GM18505 (cell line): Measurements from ENCODE around the gene SNTB2.

ENCODE experiments used
- ATAC-seq: cut with Tn5 transposase; IDR thresholded peaks from one replicate; pipeline ENCODE4 v1.9.1; 2021; ENCODE audit not compliant: unreplicated experiment
- POLR2A ChIP-seq: IDR thresholded peaks from 4 replicates; pipeline ENCODE4 v1.6.1; 2011; ENCODE audit warnings: borderline replicate concordance; ENCODE audit not compliant: insufficient read depth, insufficient read length; ENCODE audit errors: extremely low read depth

SNTB2 gene

DNA sequence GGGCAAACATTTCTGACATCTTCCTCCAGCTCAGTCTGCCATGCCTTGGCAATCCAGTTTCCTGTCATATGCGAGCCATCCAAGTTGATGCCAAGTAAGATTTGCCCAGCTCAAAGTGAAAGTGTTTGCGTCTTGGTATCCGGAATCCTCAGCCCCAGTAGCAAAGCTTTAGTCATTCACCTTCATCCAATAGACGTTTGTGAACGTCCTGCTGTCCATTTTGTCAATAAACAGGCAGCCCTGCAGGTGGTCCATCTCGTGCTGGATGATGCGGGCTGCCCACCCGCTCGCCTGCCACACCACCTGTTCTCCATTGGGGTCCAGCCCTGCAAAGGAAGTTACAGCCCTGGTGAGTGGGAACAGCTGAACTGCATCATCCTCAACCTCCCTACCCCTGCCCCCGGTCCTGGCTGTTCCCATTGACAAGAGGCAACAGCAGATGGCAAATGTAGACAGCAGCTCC lies 141.9 kb downstream of the SNTB2 start:
- no peak for TF ChIP-seq POLR2A
- ATAC-seq, result no peak

DNA sequence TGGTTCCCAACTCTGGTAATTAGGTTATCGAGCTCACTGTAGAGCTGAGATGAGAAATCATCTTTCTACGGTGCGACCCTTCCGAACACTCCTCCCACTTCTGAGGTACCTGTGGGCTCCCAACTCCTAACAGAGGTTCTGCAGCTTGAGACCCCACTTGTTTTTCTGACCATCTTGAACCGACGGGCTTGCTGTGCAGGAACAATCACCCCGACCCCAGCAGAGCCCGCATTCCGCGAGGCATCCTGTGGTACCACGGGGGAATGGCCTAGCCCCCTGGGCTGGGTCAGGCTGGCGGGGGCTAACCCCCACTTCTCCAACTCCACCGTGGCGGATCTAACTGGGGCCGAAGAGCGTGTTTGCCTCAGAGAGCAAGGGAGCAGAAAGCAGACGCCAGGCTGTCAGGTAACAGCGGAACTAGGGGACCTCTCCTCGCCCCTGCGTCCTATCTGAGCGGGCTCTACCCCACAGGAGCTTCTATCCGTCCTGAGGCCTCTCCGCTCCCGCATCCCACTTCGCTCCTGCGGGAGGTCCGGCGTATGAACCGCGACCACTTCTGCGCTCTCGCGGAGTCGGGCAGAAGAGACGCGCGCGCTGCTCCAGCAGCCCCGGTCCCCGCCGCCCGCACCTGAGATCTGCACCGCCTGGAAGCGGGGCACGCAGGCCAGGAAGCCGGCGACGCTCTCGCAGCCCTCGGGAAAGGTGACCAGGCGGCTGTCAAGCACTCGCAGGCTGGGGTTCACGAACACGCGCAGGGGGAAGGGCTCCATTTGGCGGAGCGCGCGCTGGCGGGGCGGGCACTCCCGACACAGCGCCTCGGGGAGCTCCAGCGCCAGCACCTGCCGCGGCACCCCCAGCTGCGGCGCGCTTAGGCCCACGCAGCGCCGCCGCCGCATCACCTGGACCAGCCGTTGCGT lies 142.7 kb downstream of the SNTB2 start:
- ATAC-seq, result peak; percentile 40
- no peak for TF ChIP-seq POLR2A

DNA sequence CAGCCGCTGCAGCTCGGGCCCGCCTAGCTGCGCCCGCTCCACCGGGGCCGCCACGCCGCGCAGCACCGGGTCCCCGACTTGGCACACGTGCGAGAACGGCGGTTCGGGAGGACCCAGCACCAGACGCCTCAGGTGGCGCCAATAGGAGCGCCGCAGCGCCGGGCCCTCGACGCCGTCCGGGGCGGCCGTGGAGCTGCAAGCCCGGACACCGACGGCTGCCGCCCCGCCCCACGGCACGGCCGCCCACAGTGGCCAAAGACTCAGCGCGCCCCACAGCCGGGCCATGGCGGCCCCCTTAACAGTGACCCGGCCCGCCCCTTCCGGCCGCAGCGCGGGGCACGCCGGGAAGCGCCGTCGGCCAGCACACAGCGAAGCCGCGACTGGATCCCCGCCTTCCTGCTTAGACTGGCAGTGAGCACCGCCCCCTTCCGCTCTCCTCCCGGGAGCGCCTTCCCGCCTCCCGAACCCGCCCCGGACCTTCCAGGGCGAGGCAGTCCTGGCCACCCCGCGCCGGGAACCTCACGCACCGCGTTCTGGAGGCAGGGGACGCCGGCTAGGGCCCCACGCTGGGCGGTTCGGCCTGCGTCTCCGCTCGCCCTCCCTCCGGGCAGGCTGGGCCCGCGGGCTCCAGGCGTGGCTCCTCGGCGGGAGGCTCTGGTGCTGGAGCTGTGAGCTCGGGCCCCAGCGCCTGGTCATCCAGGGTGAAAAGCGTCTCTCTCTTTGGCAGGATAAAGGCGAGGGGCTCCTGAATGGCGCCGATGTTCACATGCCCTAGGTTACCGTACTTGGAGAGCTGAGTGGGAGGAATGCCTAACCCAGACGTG lies 143.5 kb downstream of the SNTB2 start, which contains the start of gene PDF:
Gene PDF (minus strand): TSS at position 303 of the 824 bp plus-strand sequence. CDS start 18 bp downstream, at position 285.
- peak; percentile 93 for ATAC-seq
- peak; percentile 84 for TF ChIP-seq POLR2A

DNA sequence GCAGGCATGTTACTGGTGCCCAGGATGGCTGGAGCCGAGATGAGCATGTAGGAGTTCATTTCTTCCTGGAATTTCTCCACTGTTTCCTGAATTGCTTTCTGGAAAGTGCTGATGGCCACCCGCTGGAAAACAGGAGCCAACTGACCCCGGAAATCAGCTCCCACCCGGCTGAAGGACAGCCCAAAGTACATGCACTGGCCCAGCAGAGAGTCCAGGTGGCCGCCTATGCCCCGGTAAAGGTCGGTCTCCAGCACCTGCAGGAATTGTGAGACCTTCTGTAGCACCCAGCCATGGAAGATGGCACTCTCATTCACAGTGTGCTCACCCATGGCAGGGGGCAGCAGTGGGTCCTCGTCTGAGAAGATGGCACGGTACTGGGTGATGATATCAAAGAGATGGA lies 147.7 kb downstream of the SNTB2 start:
- ATAC-seq, result no peak
- TF ChIP-seq POLR2A, result no peak

DNA sequence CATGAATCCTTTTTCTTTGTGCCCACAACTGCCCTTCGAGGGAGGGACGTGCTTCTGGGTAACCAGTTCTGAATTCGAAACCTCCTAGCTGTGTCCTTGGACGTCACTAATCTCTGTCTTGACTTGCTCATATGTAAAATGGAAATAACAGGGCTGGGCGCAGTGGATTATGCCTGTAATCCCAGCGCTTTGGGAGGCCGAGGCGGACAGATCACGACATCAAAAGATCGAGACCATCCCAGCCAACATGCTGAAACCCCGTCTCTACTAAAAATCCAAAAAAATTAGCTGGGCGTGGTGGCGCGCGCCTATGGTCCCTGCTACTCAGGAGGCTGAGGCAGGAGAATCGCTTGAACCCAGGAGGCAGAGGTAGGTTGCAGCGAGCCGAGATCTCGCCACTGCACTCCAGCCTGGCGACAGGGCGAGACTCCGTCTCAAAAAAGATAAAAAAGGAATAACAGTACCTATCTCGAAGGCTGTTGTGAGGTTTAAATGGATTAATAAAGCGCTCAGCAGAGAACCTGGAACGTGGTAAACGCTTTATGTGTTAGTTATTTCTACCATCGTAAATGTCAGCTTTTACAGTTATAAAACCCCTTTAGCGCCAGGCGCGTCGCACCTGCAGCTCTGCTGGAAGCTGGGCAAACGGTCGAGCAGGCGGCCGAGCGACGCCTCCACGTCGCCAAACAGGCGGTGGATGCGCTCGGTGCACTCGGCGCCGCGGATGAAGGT lies 151.8 kb downstream of the SNTB2 start:
- no peak for ATAC-seq
- no peak for TF ChIP-seq POLR2A

DNA sequence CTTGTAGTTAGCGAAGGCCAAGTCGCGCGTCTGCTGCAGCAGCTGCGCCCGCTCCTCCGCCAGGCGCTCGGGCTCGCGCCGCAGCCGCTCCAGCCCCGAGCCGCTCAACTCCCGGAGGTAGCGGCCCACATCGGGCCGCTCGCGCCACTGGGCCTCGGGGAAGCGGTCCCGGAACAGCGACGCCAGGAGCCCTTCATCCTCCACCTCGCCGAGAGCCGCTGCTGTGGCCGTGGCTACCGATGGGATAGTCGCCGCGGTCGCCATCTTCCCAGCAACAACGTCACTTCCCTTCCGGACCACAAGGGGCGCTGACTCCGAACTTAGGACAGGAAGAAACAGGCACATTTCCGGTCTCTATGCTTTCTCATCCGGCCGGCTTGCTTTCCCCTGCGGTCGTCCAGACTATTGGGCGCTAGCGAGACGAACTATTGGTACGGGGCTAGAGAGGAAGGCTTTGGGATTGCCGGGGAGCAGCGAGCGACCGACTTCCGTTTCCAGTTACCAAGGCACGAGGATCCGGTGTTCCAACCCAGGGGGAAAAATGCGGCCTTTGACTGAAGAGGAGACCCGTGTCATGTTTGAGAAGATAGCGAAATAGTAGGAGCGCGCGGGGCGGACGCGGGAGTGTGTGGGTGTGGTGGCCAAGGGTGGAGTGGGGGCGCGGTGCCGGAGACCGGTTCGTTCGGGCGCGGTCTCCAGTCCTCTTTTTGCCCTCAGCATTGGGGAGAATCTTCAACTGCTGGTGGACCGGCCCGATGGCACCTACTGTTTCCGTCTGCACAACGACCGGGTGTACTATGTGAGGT lies 152.5 kb downstream of the SNTB2 start, which contains the start of the genes COG8 and NIP7:
Gene COG8 (minus strand): TSS at position 276 of the 806 bp plus-strand sequence. CDS start 12 bp downstream, at position 264.
Gene NIP7 (plus strand): TSS at position 484 of the 806 bp plus-strand sequence. CDS start 58 bp downstream, at position 542.
- peak; percentile 96 for TF ChIP-seq POLR2A
- peak; percentile 88 for ATAC-seq

DNA sequence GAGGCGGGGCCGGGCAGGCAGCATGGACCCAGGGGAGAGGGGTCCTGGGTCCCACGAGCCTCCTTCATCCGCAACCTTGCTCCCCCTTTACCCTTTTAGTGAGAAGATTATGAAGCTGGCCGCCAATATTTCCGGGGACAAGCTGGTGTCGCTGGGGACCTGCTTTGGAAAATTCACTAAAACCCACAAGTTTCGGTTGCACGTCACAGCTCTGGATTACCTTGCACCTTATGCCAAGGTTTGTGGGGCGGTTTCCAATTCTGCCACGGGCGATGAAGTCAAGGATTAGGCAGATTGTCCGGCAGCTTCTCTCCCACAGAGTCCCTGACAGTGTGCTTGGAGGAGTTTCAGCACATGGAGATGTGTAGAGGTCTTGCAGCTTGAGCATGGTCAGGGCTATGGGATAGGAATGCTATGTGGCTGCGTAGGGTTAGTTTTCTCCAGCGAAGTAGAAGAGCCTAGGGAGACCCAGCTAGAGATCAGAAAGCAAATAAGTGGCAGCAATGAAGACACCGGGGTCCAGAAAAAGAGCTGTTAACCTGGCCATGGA lies 153.2 kb downstream of the SNTB2 start:
- no peak for ATAC-seq

DNA sequence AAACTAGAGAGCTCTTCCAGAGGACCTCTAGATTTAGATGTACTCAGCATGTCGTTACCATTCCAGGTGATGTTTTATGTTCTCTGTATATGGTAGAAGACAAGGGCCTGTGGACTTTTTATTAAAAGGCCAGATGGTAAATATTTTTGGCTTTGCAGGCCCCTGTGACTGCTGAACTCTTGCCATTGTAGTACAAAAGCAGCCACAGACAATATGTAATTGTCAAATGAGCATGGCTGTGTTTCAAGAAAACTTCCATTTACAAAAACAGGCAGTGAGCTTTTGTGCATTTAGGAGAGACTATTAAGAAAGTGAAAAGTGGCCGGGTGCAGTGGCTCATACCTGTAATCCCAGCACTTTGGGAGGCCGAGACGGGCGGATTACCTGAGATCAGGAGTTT lies 157.2 kb downstream of the SNTB2 start:
- TF ChIP-seq POLR2A, result no peak
- no peak for ATAC-seq

More for the DNA sequence above, 153.2 kb downstream of the SNTB2 start:
- no peak for TF ChIP-seq POLR2A

DNA sequence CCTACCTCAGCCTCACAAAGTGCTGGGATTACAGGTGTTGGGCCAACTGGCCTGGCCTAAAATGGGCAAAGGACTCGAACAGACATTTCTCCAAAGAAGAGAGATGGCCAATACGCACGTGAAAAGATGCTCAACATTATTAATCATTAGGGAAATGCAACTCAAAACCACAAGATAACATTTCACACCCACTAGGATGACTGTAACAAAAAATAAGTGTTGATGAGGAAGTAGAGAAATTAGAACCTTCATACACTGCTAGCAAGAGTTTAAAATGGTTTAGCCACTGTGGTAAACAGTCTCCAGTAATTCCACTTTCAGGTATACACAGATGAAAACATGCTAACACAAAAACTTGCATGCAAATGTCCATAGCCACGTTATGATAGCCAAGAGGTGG lies 159.0 kb downstream of the SNTB2 start:
- TF ChIP-seq POLR2A, result no peak
- no peak for ATAC-seq

DNA sequence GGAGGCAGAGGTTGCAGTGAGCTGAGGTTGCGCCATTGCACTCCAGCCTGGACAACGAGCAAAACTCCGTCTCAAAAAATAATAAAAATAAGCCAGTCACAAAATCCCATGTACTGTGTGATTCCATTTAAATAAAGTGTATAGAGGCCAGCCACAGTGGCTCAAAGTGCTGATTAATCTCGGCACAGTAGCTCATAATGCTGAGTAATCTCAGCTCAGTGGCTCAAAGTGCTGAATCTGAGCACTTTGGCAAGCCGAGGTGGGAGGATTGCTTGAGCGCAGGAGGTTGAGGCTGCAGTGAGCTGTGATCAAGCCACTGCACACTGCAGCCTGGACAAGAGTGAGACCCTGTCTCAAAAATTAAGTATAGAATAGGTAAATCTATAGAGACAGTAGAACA lies 159.7 kb downstream of the SNTB2 start:
- TF ChIP-seq POLR2A, result no peak
- ATAC-seq, result no peak

DNA sequence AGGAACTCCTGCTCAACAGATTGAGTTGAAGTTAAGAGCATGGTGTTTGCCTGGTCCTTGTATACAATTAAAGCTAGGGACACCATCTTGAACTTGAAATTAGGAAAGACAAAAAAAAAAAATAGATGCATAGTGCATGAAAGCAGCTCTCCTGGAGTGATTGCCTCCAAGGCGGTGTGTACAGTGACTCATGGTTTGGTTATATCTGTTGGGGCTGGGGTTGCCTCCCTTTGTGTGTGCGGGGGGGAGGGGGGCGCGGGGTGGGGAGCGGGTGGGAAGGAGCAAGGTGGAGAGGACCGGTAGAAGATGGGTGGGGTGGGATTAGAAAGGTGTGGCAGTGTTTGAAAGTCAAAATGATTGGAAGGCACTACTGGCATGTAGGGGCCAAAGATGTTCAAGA lies 161.3 kb downstream of the SNTB2 start:
- no peak for TF ChIP-seq POLR2A
- ATAC-seq, result no peak

DNA sequence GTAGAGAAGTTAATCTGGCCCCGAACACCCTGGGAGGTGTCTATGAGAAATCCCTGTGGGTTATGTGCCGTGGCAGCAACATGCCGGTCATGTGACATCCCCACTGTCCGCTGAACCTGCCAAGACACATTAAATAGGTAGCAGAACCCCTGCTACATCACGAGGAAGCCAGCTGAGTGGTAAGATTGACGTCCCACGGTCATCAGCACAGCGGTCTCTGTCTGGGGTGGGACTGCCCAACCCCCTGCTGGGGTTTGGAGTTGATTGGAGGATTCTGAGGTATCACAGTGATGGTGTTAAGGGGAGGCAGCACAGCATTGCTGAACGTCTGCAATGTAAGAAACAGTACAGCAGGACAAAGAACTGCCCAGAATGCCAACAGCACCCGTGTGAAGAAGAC lies 162.6 kb downstream of the SNTB2 start:
- no peak for TF ChIP-seq POLR2A
- ATAC-seq, result no peak
